Stimulated activated CD4-positive, alpha-beta T cell treated with anti-CD3 and anti-CD28 coated beads, TNF-alpha, amount 100 ng/mL, for 24 hours (primary cell): ENCODE data around the gene LYPD3.

Experiments
- DNase-seq, 3 experiments: peaks; one replicate each; pipeline ENCODE4 v3.0.0-alpha.2; 2020; ENCODE audit warnings: low read depth in 3 of 3

LYPD3 gene

DNA sequence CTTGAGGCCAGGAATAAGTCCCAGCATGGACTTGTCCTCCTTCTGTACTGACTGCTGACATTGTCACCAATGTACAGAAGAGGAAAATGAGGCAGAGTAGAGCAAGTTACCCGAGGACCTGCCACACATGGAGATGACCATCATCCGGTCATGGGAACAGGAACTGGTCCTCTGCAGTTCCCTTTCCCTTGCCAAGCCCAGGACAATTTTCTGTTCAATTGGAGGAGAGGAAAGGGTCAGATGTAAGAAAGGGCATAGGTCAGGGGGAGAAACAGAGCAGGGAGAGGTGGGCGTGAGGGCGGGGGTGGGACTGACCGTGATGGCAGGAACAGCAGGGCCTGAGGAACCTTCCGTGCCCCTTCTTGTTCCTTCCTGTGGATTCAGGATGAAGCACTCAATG is 20.5 kb upstream of the LYPD3 start:
- no peak for DNase-seq

DNA sequence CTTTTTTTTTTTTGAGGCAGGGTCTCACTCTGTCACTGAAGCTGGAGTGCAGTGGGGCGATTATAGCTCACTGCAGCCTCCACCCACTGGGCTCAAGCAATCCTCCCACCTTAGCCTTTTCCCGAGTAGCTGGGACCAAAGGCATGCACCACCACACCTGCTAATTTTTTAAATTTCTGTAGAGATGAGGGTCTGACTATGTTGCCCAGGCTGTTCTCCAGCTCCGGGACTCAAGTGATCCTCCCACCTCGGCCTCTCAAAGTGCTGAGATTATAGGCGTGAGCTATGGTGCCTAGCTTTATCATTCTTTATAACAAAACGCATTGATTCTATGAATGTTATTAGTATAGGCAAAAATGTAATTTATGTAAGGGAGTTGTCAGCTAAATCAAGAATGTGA is 17.9 kb upstream of the LYPD3 start:
- DNase-seq: no peak

DNA sequence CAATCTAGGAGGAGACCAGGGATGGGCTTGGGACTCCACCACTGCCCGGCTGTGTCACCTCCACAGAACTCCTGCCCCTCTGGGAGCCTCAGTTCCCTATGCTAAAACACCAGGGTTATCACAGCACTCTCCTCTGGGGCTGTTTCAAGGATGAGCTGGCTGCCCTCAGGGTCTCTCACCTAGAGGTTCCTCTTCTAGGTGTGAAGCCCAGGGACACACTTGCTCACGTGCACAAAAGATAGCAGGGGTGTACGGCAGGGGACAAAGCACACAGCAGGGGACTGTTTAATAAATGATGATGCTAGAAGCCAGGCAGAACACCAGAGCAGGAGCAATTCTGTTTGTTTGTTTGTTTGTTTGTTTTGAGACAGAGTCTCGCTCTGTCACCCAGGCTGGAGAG is 16.8 kb upstream of the LYPD3 start:
- no peak for DNase-seq

DNA sequence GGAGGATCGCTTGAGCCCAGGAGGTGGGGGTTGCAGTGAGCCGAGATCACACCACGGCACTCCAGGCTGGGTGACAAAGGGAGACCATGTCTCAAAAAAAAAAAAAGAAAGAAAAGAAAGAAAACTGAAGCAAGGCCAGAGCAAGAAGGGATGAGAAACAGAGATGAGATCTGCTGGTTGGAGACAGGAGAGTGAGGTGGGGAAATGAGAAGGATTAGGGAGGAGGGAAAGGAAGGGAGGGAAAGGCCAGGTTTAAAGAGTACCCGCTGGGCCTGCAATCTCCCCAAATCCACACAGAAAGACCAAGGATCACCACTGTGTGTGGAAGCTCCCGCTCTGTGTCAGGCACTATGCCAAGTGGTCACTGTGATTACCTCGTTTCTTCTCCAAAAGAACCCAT is 16.3 kb upstream of the LYPD3 start:
- DNase-seq: no peak

DNA sequence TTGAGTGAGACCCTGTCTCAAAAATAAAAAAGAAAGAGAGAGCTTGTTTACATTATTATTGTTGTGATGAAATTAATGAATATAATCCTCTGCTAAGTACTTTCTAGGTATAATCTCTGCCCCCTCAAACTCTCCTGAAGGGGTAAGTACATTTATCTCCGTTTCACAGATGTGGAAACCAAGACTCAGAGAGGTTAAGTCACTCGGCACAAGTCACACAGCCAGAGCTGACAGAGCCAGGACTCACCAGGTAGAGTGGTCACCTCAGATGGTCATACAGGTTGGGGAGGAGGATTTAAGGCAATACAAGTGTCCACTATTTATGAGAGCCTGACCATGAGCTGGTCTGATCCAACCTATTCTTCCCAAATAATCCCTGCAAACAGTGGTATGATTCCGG is 15.2 kb upstream of the LYPD3 start:
- no peak for DNase-seq

DNA sequence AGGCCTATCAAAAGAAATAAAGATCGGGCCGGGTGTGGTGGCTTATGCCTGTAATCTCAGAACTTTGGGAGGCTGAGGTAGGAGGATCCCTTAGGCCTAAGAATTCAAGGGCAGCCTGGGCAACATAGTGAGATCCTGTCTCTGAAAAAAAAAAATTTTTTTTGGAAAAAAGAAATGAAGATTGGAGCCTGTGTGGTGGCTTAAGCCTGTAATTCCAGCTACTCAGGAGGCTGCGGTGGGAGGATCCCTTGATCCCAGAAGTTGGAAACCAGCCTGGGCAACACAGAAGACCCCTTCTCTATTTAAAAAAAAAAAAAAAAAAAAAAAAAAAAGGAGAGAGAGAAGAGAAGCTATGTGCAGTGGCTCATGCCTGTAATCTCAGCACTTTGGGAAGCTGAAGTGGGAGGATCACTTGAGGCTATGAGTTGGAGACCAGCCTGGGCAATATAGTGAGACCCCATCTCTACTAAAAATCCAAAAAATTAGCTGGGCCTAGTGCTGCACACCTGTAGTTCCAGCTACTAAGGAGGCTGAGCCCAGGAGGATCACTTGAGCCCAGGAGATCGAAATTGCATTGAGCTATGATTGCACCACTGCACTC is 14.7 kb upstream of the LYPD3 start:
- no peak for DNase-seq

DNA sequence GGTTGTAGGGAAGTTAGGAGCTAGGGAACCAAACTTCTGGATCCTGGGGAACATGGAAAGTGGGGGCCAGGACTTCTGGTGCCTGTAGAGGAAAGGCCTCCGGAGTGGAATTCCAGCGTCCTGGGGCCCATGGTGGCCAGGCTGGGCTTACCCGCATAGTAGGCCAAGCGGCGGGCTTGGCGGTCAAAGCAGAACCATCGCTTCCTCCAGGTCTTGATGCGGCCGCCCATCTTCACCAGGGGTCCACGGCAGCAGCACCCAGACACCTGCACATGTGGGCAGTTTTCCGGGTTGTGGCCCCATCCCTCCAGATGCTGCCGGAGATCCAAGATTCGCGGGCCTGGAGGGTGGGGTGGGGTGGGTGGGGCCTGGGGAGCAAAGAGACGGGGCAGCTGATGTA is 13.8 kb upstream of the LYPD3 start:
- DNase-seq: no peak

DNA sequence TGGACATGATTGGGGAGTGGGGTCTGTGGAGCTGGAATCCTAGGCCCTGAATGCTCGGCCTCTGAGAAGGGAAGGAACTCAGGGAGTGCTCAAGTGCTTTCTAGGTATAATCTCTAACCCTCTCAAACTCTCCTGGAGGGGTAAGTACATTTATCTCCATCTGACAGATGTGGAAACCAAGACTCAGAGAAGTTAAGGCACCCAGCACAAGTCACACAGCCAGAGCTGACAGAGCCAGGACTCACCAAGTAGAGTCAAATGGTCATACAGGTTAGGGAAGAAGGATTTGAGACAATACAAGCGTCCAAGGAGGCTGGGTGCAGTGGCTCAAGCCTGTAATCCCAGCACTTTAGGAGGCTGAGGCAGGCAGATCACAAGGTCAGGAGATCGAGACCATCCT is 12.9 kb upstream of the LYPD3 start:
- no peak for DNase-seq

DNA sequence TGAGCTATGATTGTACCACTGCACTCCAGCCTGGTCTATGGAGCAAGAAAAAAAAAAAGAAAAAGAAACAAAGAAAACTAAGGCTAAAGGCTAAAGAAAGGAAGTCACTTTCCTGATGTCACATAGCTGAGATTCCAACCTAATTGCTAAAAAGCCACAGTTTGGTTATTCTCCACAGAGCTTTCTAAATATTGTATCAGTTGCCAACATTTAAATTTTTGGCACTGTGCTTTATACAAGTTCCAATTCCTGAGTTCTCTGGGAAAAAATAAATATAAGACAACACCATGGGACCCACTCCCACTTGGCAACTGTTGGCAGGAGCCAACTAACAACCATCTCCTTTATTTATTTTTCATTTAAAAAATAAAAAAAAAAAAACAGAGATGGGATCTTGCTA is 11.2 kb upstream of the LYPD3 start:
- no peak for DNase-seq

DNA sequence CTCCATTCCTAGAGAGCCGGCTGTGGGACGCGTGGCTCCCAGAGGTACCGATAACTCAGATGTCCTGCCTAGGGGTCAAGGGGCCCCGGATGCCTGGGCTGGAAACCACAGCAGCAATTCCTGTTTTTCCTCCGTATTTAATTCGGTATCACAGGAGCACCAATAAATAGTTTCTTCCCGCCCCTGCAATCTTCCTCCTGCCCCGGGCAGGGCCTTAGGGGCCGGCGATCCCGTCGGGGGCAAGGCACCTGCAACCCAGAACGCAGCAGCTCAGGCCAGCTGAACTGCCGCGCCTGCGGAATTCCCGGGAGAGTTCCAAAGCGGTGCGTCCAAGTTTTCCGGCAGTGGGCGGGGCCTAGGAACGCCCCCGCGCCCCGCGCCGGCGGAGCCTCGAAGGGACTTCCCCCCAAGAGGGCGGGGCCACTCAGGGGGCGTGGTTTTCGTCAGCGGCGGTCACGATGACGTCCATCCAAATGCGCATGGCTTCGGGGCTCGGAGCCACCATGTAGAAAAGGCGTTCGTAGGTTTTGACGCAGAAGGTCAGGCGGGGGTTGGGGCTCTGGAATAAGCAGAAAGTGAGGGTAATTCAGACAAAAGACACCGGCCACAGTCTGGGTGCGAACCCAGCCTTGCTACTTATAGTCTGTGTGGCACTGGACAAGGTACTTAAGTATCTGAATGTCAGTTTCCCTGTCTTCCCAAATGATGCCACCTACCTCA is 9.7 kb upstream of the LYPD3 start:
- DNase-seq: peak; percentile 88 to 96 (median 95)

DNA sequence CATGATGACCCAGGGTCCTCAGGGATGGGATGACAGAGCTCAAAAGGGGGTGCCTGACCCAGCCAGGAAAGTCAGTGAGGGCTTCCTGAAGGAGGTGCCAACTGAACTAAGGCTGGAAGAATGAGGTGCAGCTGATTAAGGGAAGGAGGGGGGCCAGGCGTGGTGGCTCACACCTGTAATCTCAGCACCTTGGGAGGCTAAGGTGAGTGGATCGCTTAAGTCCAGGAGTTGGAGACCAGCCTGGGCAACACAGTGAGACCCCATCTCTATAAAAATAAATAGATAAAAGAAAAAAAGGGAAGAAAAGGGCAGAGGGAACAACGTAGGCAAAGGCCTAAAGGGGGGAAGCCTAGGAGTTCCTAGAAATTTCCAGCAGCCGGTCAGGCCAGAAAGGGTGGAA is 9.1 kb upstream of the LYPD3 start:
- DNase-seq: no peak

DNA sequence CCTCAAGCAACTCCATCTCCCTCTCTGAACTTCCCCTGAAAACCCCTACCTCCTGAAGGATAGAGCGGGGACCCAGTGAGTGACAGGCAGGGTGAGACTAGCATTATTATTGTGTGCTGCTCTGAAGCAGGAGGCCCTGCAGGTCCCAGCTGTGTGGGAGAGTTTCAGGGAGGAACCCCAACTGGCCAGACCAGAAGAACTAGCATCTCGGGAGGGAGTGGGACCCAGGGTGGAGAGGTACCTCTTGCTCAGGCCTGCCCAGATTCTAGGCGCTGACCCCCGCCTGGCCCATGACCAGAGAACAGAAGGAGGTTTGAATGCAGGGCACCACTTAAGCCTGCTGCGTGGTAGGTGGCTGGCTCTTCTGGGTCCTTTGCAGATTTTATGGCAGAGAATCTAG is 5.7 kb upstream of the LYPD3 start:
- DNase-seq: no peak

DNA sequence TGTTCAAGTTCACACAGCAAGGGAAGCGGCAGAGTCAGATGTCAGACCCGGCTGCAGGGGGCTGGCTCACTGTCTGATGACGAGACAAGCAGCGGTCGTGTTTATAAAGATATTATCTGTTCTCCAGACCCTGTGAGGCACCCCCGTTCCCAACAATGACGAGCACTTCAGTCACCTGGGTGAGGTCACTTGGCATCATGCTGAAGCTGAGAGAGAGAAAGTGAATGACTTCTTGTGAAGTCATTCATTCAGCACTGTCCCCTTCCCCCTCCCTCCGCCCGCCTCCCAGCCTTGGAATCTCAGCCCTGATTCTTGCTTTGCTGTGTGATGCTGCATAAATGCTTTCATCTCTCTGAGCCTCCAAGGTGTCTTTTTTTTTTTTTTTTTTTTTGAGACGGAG is 4.9 kb upstream of the LYPD3 start:
- DNase-seq: peak in 2 of 3 experiments; percentile 16 to 50

DNA sequence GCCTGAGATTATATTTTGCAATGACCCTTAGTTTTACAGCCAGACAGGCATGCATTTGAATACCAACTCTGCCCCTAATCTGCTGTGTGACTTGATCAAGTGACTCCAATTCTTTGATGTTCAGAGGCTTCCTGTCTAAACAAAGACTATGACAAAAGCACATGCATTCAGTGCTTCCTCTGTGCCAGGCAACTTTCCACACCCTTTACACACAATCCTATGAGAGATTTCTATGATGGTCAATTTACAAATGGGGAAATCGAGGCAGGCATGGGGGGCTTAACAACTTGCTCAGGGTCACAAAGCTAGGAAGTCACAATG is 3.7 kb upstream of the LYPD3 start:
- DNase-seq: no peak

DNA sequence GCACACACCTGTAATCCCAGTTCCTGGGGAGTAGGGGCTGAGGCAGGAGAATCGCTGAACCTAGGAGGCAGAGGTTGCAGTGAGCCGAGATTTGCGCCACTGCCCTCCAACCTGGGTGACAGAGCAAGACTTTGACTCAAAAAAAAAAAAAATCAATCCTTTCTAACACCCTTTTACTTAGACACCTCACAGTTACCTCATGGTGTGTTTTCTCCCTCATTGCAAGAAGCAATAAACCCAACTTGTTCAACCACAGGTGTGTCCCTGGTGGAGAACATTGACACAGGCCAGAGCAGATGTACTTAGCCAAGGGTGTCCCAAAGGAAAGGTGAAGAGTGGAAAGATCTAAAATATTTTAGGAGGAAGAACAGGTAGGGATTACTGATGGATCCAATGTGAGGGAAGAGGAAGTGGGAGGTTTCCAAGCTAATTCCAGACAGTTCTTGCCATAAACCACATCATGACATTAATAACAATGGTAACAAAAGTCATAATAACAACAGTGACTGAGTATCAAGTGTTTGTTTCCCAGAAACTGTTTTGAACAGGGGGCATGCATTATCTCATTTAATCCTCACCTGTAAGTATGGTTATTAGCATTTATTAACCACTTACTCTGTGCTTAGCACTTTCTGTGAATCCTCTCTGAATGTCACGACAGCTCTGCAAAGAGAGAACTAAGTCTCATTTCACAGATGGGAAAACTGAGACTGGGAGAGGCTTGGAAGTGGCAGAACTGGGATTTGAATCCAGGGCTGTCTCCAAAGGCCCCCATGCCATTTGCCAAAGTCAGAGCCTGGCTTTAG is 3.1 kb upstream of the LYPD3 start:
- DNase-seq: no peak

DNA sequence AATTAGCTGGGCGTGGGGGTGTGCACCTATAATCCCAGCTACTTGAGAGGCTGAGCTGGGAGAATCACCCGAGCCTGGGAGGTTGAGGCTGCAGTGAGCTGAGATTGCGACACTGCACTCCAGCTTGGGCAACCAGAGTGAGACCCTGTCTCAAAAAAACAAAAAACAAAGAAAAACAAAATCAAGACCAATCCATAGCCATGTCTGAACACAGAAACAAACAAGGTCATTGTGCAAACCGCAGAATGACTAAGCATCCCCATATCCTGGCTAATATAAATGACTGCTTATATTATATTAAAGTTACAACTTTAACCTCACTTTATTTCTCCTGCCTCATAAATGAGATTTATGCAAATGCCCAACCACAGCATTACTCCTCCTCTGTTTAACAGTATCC is 2.3 kb upstream of the LYPD3 start:
- DNase-seq: no peak

DNA sequence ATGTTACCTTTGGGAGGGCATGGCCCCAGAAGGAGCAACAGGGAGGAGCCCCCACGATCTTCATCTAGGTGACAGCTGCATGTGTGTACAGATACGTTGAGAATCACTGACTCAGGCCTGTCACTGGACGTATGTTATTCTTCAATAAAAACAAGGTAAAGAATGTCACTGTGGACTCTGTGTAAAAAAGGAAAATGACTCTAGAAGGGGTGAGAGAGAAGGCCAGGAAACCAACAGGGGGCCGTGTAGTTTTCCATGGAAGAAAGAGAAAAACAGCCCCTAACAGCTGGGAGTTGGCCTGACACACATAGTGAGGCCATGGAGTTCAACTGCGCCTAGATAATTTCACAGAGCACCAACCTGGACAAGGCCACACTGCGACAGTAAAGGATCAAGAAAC is 1.9 kb upstream of the LYPD3 start:
- no peak for DNase-seq

DNA sequence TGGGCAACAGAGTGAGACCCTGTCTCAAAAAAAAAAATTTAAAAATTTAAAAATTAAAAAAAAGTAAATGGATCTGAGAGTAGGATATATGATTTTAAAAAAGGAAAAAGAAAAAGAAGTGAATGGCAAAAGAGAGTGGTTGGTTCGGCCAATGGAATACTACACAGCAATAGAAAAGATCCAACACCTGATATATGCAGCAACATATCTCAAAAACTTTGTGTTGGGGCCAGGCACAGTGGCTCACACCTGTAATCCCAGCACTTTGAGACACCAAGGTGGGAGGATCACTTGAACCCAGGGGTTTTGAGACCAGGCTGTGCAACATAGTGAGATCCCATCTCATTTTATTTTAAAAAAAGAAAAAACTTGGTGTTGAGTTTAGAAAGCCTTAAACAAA is 1.4 kb upstream of the LYPD3 start:
- DNase-seq: no peak

DNA sequence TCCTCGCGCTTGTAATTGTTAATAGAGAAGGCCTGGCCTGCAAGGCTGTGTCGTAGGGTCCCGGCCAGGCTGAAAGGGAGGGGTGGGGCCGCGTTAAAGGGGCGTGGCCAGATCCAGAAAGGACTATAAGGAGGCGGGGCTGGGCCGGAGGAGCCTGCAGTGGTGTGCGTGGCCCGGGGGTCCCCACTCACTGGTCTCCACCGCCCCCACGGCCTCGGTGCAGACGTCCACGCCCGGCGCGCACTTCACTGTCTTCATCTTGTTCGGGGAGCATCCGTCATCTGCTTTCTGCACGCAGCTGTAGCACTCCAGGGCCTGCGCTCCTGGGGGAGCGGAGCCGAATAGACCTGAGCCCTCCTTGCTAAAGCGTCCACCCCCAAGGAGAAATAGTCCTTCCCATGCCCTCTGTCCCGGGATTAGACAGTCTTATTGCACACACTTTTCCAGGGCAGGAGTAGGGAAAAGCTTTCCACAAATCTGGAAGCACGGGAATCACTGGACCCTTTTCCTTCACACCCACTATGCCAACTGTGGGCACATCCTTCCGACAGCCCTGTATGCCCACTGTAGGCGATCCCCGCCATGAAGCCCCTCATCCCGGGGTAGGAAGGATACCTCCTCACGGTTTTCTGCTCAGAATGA is 1.2 kb downstream of the LYPD3 start:
- peak; percentile 47 to 77 (median 56) for DNase-seq

DNA sequence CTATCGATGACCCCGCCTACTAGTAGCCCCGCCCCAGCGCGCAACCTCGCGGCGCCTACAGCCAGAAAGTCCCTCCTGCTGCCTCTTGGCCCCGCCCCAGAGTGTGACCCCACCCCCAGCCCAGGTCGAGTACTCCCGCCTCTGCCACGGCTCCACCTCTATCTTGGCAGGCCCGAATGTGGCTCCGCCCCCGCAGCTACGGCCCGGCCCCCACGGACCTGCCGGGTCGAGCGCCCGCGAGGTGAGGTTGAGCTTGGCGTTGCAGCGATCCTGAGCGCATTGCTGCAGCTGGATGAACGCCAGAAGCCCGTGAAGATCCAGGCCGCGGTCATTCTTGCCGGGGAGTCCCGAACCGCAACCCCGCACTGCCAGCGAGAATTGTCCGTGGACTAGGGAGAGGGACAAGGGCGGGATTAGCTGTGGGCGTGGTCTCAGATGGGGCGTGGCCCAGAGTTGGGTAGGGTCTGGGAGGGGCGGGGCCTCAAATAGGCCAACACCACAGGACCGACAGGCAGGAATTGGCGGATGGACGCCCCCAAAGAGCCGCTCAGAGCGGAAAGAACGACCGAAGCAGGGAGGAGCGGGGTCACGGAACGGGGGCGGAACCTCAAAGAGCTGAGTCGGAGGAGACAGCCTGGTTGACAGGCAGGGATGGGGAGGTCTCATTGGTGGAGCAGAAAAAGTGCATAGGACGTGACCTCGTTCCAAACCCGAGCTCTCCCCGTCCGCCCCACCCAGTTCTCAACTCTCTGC is 1.9 kb downstream of the LYPD3 start:
- DNase-seq: peak; percentile 98 to 100 (median 99)

DNA sequence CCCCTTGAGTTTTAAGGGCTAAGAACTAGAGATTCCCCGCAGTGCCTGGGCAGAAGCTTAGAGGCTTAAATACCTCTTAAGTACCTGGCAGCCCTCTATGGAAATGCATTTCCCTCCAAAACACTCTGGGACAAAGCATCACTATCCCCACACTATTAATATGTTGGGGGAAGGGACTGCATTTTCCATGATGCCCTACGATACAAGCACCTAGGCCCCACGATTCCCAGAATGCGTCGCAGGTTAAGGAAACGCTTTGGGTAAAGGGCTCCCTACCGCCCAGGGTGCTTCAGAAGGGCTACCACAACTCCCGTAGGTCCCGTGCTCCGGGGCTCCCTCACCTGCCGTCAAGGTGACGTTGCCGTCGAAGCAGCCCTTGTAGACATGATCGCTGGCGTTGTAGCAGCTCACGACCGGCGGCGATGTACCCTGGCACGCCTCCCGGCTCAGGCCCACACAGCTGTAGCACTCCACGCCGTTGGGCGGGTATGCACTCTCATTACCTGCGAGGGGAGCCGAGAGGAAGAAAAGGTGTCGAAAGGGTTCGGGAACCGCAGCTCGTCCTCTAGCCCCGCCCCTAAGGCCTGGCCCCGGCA is 2.5 kb downstream of the LYPD3 start:
- no peak for DNase-seq

DNA sequence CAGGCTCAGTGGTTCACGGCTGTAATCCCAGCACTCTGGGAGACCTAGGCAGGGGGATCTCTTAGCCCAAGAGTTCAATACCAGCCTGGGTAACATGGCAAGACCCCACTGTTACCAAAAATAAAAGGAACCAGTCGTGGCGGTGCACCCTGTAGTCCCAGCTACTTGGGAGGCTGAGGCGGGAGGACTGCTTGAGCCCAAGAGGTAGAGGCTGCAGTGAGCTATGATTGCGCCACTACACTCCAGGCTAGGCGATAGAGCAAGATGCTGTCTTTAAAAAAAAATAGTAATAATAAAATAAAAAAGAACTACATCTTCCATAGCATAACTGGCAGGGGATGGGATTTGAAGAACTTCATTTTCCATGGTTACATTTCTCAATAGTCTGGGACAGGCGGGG is 3.0 kb downstream of the LYPD3 start:
- DNase-seq: no peak
